ENCODE results near the gene WDR46. TPM values are rescaled to one million over a fixed set of nuclear protein-coding genes. Genes with fewer than 3 reads are reported as not detected.

WDR46 gene
- total and polyA plus RNA-seq, 2 of the 8 experiments (the other 6 are each of a cell fraction or from before 2014, with no cell fraction given): 69.7 to 91.0 TPM

- TF ChIP-seq GTF2F1 (IDR thresholded peaks at IDR 0.05; ENCODE audit: borderline replicate concordance, low read depth, low read length) (peak; percentile 84), POLR2AphosphoS5 (IDR thresholded peaks at IDR 0.05; ENCODE audit: low read depth, low read length) (peak; percentile 99), KDM1A (IDR thresholded peaks at IDR 0.05; ENCODE audit: borderline replicate concordance, low read length) (no peak), EGR1 (IDR thresholded peaks at IDR 0.05; ENCODE audit: borderline replicate concordance, low read depth, low read length) (0 out of 2 replicates have a peak, but pooled peaks have one; percentile 7), JUND (IDR thresholded peaks at IDR 0.05; ENCODE audit: low read length) (no peak), RAD21 (IDR thresholded peaks at IDR 0.05 in 1 of 2, conservative IDR thresholded peaks at IDR 0.05 in 1 of 2; ENCODE audit: low read depth in 2 of 2, low read length in 2 of 2) (no peak), YY1 (IDR thresholded peaks at IDR 0.05; ENCODE audit: low read depth, low read length) (peak; percentile 98), EP300 (IDR thresholded peaks at IDR 0.05; ENCODE audit: borderline replicate concordance in 1 of 2, low read depth in 2 of 2, low read length in 2 of 2) (no peak), CREB1 (IDR thresholded peaks at IDR 0.05) (peak; percentile 91), CTBP2 (IDR thresholded peaks at IDR 0.05; ENCODE audit: borderline replicate concordance, insufficient read depth, insufficient read length, low read length) (peak; percentile 48), SAP30 (IDR thresholded peaks at IDR 0.05; ENCODE audit: insufficient read depth, insufficient replicate concordance, low read length) (no peak), MAX (IDR thresholded peaks at IDR 0.05) (peak; percentile 84), SIRT6 (IDR thresholded peaks at IDR 0.05; ENCODE audit: low read length) (no peak), CEBPB (IDR thresholded peaks at IDR 0.05; ENCODE audit: low read depth, low read length) (no peak), SUZ12 (IDR thresholded peaks at IDR 0.05; ENCODE audit: low read length) (no peak)
Observed at GRCh38 chr6:33271468-33272274, 17.4 kb downstream of the WDR46 start, which contains the start of the genes RPS18 and VPS52 (continued).
